ENCODE measurements around the gene CFAP47. TPM values are rescaled to one million over a fixed set of nuclear protein-coding genes. Genes with fewer than 3 reads are reported as not detected.
"Not testable (repeated sequence)": the region's sequence is repeated elsewhere in the genome, so short reads cannot be mapped to it uniquely, and the experiment has no call there.

CFAP47 gene
- total RNA-seq, 1 donor from 2014 or later = 0.93 TPM

DNA sequence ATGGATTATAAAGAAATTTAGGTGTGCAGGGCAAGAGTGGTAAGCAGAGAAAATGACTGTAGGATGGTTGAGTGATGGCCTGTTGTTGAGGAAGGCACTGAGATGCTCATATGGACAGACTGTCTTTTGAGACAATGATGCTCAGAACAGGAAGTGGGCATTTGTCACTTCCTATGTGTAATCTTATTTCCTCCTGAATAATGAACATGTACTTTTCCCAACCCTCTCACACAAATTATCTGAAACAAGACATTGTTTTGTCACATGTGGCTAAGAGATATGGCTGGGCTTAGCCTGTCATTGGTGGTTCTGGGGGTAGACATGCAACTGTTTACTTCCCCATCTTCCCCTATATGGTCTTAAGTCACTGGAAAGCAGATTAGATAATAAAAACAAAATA lies 240.5 kb downstream of the CFAP47 start:
- no peaks in the 10 kb centered on the region for H3K27me3 Mint-ChIP-seq (ENCODE audit: low read depth)
- no peak overlapping the region for H3K27ac Mint-ChIP-seq (ENCODE audit: unreplicated experiment)
- H3K36me3 Mint-ChIP-seq (ENCODE audit: low read depth) = no peaks in the 10 kb centered on the region
- H3K9me3 Mint-ChIP-seq = no peaks in the 10 kb centered on the region
- TF ChIP-seq, protein P1, sequence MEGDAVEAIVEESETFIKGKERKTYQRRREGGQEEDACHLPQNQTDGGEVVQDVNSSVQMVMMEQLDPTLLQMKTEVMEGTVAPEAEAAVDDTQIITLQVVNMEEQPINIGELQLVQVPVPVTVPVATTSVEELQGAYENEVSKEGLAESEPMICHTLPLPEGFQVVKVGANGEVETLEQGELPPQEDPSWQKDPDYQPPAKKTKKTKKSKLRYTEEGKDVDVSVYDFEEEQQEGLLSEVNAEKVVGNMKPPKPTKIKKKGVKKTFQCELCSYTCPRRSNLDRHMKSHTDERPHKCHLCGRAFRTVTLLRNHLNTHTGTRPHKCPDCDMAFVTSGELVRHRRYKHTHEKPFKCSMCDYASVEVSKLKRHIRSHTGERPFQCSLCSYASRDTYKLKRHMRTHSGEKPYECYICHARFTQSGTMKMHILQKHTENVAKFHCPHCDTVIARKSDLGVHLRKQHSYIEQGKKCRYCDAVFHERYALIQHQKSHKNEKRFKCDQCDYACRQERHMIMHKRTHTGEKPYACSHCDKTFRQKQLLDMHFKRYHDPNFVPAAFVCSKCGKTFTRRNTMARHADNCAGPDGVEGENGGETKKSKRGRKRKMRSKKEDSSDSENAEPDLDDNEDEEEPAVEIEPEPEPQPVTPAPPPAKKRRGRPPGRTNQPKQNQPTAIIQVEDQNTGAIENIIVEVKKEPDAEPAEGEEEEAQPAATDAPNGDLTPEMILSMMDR (conservative IDR thresholded peaks at IDR 0.05) = no peak
- DNase-seq (ENCODE audit: low read depth, low spot score) = no peak
- H3K4me3 Mint-ChIP-seq = no peak overlapping the region
- H3K4me1 Mint-ChIP-seq = no peaks in the 10 kb centered on the region

- no peak overlapping the region for H3K4me3 Mint-ChIP-seq
Measured at GRCh38 chrX:36198575-36198974, 279.0 kb downstream of the CFAP47 start.

DNA sequence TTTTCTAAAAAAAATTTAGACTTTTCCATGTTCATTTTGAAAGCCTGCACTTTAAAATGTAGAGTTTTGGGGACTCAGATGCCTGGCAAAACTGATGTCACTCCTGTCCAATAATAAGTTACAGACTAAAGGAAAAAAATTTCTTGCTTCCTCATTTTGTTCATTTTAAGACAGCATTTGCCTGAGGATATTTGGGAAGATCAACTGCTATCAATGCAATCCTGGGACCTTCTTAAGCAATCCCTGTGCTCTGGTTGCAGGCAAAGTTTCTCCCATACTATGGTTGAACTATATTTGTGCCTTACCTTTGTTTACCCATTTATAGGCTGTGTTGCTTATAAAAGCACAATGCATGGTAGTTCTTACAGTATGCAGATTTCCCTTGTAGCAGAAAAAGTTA lies 280.4 kb downstream of the CFAP47 start:
- Mint-ChIP-seq H3K27ac (ENCODE audit: unreplicated experiment) (no peak overlapping the region), H3K4me3 (no peak overlapping the region), H3K4me1 (no peaks in the 10 kb centered on the region), H3K36me3 (ENCODE audit: low read depth) (no peaks in the 10 kb centered on the region), H3K9me3 (peaks cover 6% of the 10 kb centered on the region), H3K27me3 (ENCODE audit: low read depth) (no peaks in the 10 kb centered on the region)
- TF ChIP-seq, protein P1 (conservative IDR thresholded peaks at IDR 0.05) = no peak
- DNase-seq (ENCODE audit: low read depth, low spot score) = no peak

More at GRCh38 chrX:36198575-36198974, 279.0 kb downstream of the CFAP47 start:
- Mint-ChIP-seq H3K4me1 (no peaks in the 10 kb centered on the region), H3K9me3 (peaks cover 6% of the 10 kb centered on the region), H3K36me3 (ENCODE audit: low read depth) (no peaks in the 10 kb centered on the region), H3K27me3 (ENCODE audit: low read depth) (no peaks in the 10 kb centered on the region), H3K27ac (ENCODE audit: unreplicated experiment) (no peak overlapping the region)
- no peak for DNase-seq (ENCODE audit: low read depth, low spot score)
- TF ChIP-seq, protein P1 (conservative IDR thresholded peaks at IDR 0.05) = no peak

DNA sequence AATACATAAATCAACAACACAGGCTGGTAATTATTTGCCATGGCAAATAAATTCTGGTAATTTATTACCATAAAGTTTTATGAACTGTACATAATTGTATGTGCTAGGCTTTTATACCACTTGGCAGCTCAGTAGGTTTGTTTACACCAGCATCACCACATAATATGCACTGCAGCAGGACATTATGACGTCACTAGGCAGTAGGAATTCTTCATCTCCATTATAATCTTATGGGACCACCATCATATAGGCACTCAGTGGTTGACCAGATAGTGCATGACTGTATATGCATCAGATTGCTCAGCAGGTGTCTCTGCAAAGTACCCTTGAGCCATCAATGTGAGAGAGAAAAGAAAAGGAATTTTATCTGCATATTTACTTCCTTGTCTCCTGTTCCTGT lies 295.4 kb downstream of the CFAP47 start:
- peaks cover 10% of the 10 kb centered on the region for H3K9me3 Mint-ChIP-seq
- no peak overlapping the region for H3K4me3 Mint-ChIP-seq
- TF ChIP-seq, protein P1 (conservative IDR thresholded peaks at IDR 0.05) = no peak
- DNase-seq (ENCODE audit: low read depth, low spot score) = no peak
- no peaks in the 10 kb centered on the region for H3K36me3 Mint-ChIP-seq (ENCODE audit: low read depth)
- no peak overlapping the region for H3K27ac Mint-ChIP-seq (ENCODE audit: unreplicated experiment)
- no peaks in the 10 kb centered on the region for H3K27me3 Mint-ChIP-seq (ENCODE audit: low read depth)
- H3K4me1 Mint-ChIP-seq = no peaks in the 10 kb centered on the region

- Mint-ChIP-seq H3K36me3 (ENCODE audit: low read depth) (no peaks in the 10 kb centered on the region), H3K4me1 (no peaks in the 10 kb centered on the region), H3K27me3 (ENCODE audit: low read depth) (no peaks in the 10 kb centered on the region), H3K4me3 (no peak overlapping the region), H3K9me3 (peaks cover 9% of the 10 kb centered on the region), H3K27ac (ENCODE audit: unreplicated experiment) (no peak overlapping the region)
- no peak for DNase-seq (ENCODE audit: low read depth, low spot score)
- TF ChIP-seq, protein P1 (conservative IDR thresholded peaks at IDR 0.05) = no peak
Measured at GRCh38 chrX:36218801-36219200, 299.3 kb downstream of the CFAP47 start.

- not testable (repeated sequence) for DNase-seq (ENCODE audit: low read depth, low spot score); H3K27me3 Mint-ChIP-seq (ENCODE audit: low read depth); H3K36me3 Mint-ChIP-seq (ENCODE audit: low read depth); H3K4me3 Mint-ChIP-seq; H3K9me3 Mint-ChIP-seq; H3K27ac Mint-ChIP-seq (ENCODE audit: unreplicated experiment); H3K4me1 Mint-ChIP-seq
Measured at GRCh38 chrX:36234840-36235528, 315.4 kb downstream of the CFAP47 start.
